H1 (cell line): ENCODE measurements around the gene SBF2. TPM values are rescaled to one million over a fixed set of nuclear protein-coding genes. Genes with fewer than 3 reads are reported as not detected.

ENCODE experiments used
- CTCF ChIA-PET: fragments of 300-600 bp; sonication (Branson Sonifier 250); formaldehyde crosslinking; loops from one replicate; lab custom pipeline; 2021; ENCODE audit not compliant: partially characterized antibody; lab: Charles Lee
- POLR2A ChIA-PET: fragments of 300-600 bp; sonication (Branson Sonifier 250); formaldehyde crosslinking; loops from one replicate; lab custom pipeline; 2021; ENCODE audit warnings: inconsistent platforms; ENCODE audit not compliant: partially characterized antibody; lab: Charles Lee
- DNase-seq, 2 experiments: peaks; one replicate each; pipeline versions ENCODE4 v3.0.0 to v3.0.0-alpha.2; 2010 to 2022; ENCODE audit warnings: low spot score in 2 of 2, low read depth in 1 of 2, mixed read lengths in 1 of 2
- FAIRE-seq: peaks from 2 replicates; lab custom pipeline; 2011; peaks lifted over from hg19 to GRCh38; lab: Jason Lieb, UNC
- H2AFZ ChIP-seq: 2 replicates; pipeline ENCODE4 v1.8.1; 2012; ENCODE audit warnings: low read length, inconsistent platforms
- H2AK5ac ChIP-seq: 2 replicates; pipeline ENCODE4 v1.6.1; 2013; ENCODE audit warnings: low read depth, low read length
- H2BK120ac ChIP-seq: replicated peaks from 2 replicates; pipeline ENCODE3; 2013; ENCODE audit warnings: low read depth, low read length, inconsistent platforms
- H2BK12ac ChIP-seq: 2 replicates; pipeline ENCODE4 v1.6.1; 2013; ENCODE audit warnings: low read depth, low read length
- H2BK15ac ChIP-seq: 2 replicates; pipeline ENCODE4 v1.6.1; 2013; ENCODE audit warnings: low read length
- H2BK20ac ChIP-seq: 2 replicates; pipeline ENCODE4 v1.6.1; 2013; ENCODE audit warnings: low read length
- H2BK5ac ChIP-seq: 2 replicates; pipeline ENCODE4 v1.6.1; 2013; ENCODE audit warnings: low read depth, low read length
- H3K14ac ChIP-seq: 2 replicates; pipeline ENCODE4 v1.6.1; 2013; ENCODE audit warnings: inconsistent platforms; ENCODE audit not compliant: insufficient read length
- H3K18ac ChIP-seq: 2 replicates; pipeline ENCODE4 v1.6.1; 2013; ENCODE audit warnings: low read length; ENCODE audit errors: extremely low read depth
- H3K23ac ChIP-seq: 2 replicates; pipeline ENCODE4 v1.6.1; 2013; ENCODE audit warnings: inconsistent platforms; ENCODE audit not compliant: insufficient read length
- H3K23me2 ChIP-seq: 2 replicates; pipeline ENCODE4 v1.6.1; 2013; ENCODE audit warnings: low read depth, low read length
- H3K27ac ChIP-seq: 2 replicates; pipeline ENCODE4 v1.6.1; 2011; ENCODE audit warnings: low read depth, low read length, inconsistent platforms
- H3K27me3 ChIP-seq, 4 experiments: replicated peaks in 1 of 4; 1 replicate in 1 of 4; 2 replicates in 3 of 4; pipeline versions ENCODE4 v1.6.1 to v1.8.1; 2011 to 2013; ENCODE audit warnings: low read length in 3 of 4, mild to moderate bottlenecking in 3 of 4, inconsistent platforms in 2 of 4, mixed read lengths in 2 of 4, moderate library complexity in 1 of 4; ENCODE audit not compliant: control insufficient read depth in 3 of 4, insufficient read depth in 3 of 4; ENCODE audit errors: extremely low read depth in 1 of 4
- H3K36me3 ChIP-seq, 4 experiments: 2 replicates each; pipeline versions ENCODE4 v1.6.1 to v1.8.1; 2011 to 2013; ENCODE audit warnings: mild to moderate bottlenecking in 4 of 4, low read length in 3 of 4, moderate library complexity in 2 of 4, control low read depth in 1 of 4, inconsistent platforms in 1 of 4; ENCODE audit not compliant: insufficient read depth in 4 of 4, control insufficient read depth in 2 of 4
- H3K4ac ChIP-seq: replicated peaks from 2 replicates; pipeline ENCODE3; 2013; ENCODE audit warnings: low read length, low read depth, mixed read lengths, inconsistent platforms; ENCODE audit not compliant: insufficient read length
- H3K4me1 ChIP-seq, 4 experiments: replicated peaks in 1 of 4; 1 replicate in 1 of 4; 2 replicates in 3 of 4; pipeline versions ENCODE4 v1.6.1 to v1.8.1; 2011 to 2013; ENCODE audit warnings: low read length in 3 of 4, inconsistent platforms in 2 of 4, mixed read lengths in 1 of 4; ENCODE audit not compliant: insufficient read depth in 4 of 4, control insufficient read depth in 3 of 4
- H3K4me2 ChIP-seq, 2 experiments: 2 replicates each; pipeline versions ENCODE4 v1.6.1 to v1.8.1; 2011 to 2013; ENCODE audit warnings: low read depth in 2 of 2, low read length in 2 of 2, control low read depth in 1 of 2, inconsistent platforms in 1 of 2, mild to moderate bottlenecking in 1 of 2; ENCODE audit not compliant: insufficient read depth in 1 of 2
- H3K4me3 ChIP-seq, 4 experiments: fragments of 200-600, 300-600 bp in 1 of 4; sonication (generic), shearing (Covaris generic), sonication (Bioruptor Twin) in 1 of 4; 2 replicates each; pipeline versions ENCODE4 v1.5.1 to v1.8.1; 2011 to 2016; ENCODE audit warnings: low read length in 4 of 4, low read depth in 3 of 4, control low read depth in 2 of 4, inconsistent platforms in 2 of 4, mild to moderate bottlenecking in 2 of 4, mixed read lengths in 1 of 4, moderate library complexity in 1 of 4; ENCODE audit not compliant: insufficient read depth in 2 of 4; ENCODE audit errors: extremely low read depth in 1 of 4
- H3K56ac ChIP-seq: replicated peaks from 2 replicates; pipeline ENCODE3; 2013; ENCODE audit warnings: low read depth, mild to moderate bottlenecking, mixed read lengths, low read length, inconsistent platforms; ENCODE audit not compliant: insufficient read length
- H3K79me1 ChIP-seq: 2 replicates; pipeline ENCODE4 v1.6.1; 2013; ENCODE audit warnings: low read depth, low read length, control low read depth
- H3K79me2 ChIP-seq, 2 experiments: 2 replicates each; pipeline versions ENCODE4 v1.6.1 to v1.8.1; 2012 to 2013; ENCODE audit warnings: low read length in 2 of 2, mild to moderate bottlenecking in 2 of 2, inconsistent platforms in 1 of 2; ENCODE audit not compliant: insufficient read depth in 2 of 2, control insufficient read depth in 1 of 2
- H3K9ac ChIP-seq, 4 experiments: replicated peaks in 1 of 4; 1 replicate in 1 of 4; 2 replicates in 3 of 4; pipeline versions ENCODE4 v1.6.1 to v1.8.1; 2011 to 2013; ENCODE audit warnings: low read depth in 3 of 4, low read length in 3 of 4, control low read depth in 2 of 4, mild to moderate bottlenecking in 2 of 4, moderate library complexity in 2 of 4, inconsistent platforms in 1 of 4; ENCODE audit errors: extremely low read depth in 1 of 4
- H3K9me3 ChIP-seq, 2 experiments: 2 replicates each; pipeline versions ENCODE4 v1.6.1 to v1.8.1; 2012 to 2013; ENCODE audit warnings: mild to moderate bottlenecking in 2 of 2, moderate library complexity in 2 of 2, control low read depth in 1 of 2, inconsistent platforms in 1 of 2, low read depth in 1 of 2, low read length in 1 of 2, mixed read lengths in 1 of 2; ENCODE audit not compliant: insufficient read depth in 2 of 2
- H4K20me1 ChIP-seq, 2 experiments: replicated peaks in 1 of 2; 2 replicates each; pipeline versions ENCODE3 to v1.8.1; 2011 to 2013; ENCODE audit warnings: inconsistent platforms in 2 of 2, low read length in 2 of 2, mild to moderate bottlenecking in 1 of 2; ENCODE audit not compliant: insufficient read depth in 2 of 2, control insufficient read depth in 1 of 2
- H4K5ac ChIP-seq: 2 replicates; pipeline ENCODE4 v1.6.1; 2013; ENCODE audit warnings: low read length, low read depth, mixed read lengths, inconsistent platforms; ENCODE audit not compliant: insufficient read length
- H4K8ac ChIP-seq: 2 replicates; pipeline ENCODE4 v1.8.0; 2013; ENCODE audit warnings: mild to moderate bottlenecking, moderate library complexity, low read length, inconsistent platforms; ENCODE audit not compliant: insufficient read depth; ENCODE audit errors: extremely low read depth
- H4K91ac ChIP-seq: replicated peaks from 2 replicates; pipeline ENCODE3; 2013; ENCODE audit warnings: low read length, mixed read lengths, inconsistent platforms; ENCODE audit not compliant: insufficient read length
- WGBS, 2 experiments: shearing (Covaris generic) in 1 of 2; methylation state at CpG; one replicate each; pipeline versions ENCODE4 v1.1.6 to v1.1.7; 2013 to 2015; ENCODE audit warnings: low lambda C conversion rate in 2 of 2, mixed read lengths in 2 of 2, inconsistent platforms in 1 of 2, low coverage in 1 of 2, missing lambda C conversion rate in 1 of 2; ENCODE audit not compliant: insufficient replicate concordance in 2 of 2, insufficient coverage in 1 of 2, insufficient read length in 1 of 2; ENCODE audit errors: extremely low coverage in 1 of 2, missing lambda C conversion rate in 1 of 2; 5-methylcytosine and 5-hydroxymethylcytosine counted together
- polyA plus RNA-seq, 7 experiments: library from polyadenylated mRNA; depleted of rRNA in 3 of 7; stranded (reverse) in 5 of 7; unstranded in 2 of 7; fragments of >200 nt in 5 of 7; fragments of 200-250 nt in 2 of 7; gene quantifications; 1 replicate in 5 of 7; 2 replicates in 1 of 7; 4 replicates in 1 of 7; pipeline versions ENCODE4 v1.2.1 to v1.2.3, GENCODE V29; 2011 to 2013; ENCODE audit warnings: missing spikeins in 2 of 7, mixed read lengths in 2 of 7
- total RNA-seq: library from RNA; stranded (reverse); fragmentation: NEBNext Ultra II Directional; extraction: Animal tissue kit (Norgen Biotek cat#: 25700); gene quantifications from 2 replicates; pipeline ENCODE4 v1.2.1, GENCODE V29; 2021

The SBF2 gene
- total and polyA plus RNA-seq, 2 of the 8 experiments (the other 6 are each of a cell fraction or from before 2014, with no cell fraction given): 36.7 to 50.5 TPM

DNA sequence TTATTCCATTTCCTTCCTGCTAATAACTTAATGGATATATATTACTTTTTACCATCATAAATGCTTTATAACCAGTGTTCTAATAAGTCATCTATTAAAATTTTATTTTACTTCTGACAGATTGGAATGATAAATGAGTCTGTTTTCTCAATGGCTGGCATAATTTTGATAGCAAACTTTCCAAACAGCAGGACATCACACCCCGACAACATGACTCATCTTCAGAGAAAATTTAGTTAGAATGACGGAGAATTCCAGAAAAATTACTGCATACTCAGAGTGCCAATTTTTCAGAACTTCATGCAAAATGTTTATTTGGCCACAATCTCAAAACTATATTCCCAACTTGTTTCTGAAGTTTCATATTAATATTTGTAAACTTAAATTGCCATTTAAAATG lies 455.8 kb downstream of the SBF2 start:
- Histone ChIP-seq H3K79me1 (no peaks in the 10 kb centered on the region), H3K4ac (no peak overlapping the region), H3K23ac (no peak overlapping the region), H3K23me2 (no peaks in the 10 kb centered on the region), H3K18ac (no peak overlapping the region), H3K9ac (no peak overlapping the region), H3K14ac (no peak overlapping the region), H3K56ac (no peak overlapping the region), H2BK120ac (no peak overlapping the region), H2BK20ac (no peak overlapping the region), H3K27ac (no peak overlapping the region), H3K79me2 (no peaks in the 10 kb centered on the region), H3K4me2 (no peak overlapping the region), H3K4me3 (no peak overlapping the region), H4K20me1 (no peaks in the 10 kb centered on the region), H2BK12ac (no peak overlapping the region), H4K91ac (no peak overlapping the region), H4K5ac (peak overlapping the region; percentile 18), H2BK15ac (no peak overlapping the region), H2BK5ac (no peak overlapping the region), H3K9me3 (no peaks in the 10 kb centered on the region), H3K36me3 (no peaks in the 10 kb centered on the region; a peak in 1 of 8 replicates), H2AK5ac (no peak overlapping the region), H2AFZ (no peak overlapping the region), H3K4me1 (peaks cover 0 to 8% (median 5%) of the 10 kb centered on the region in 4 experiments; a peak in 3 of 7 replicates), H3K27me3 (no peaks in the 10 kb centered on the region), H4K8ac (no peak overlapping the region)
- ChIA-PET POLR2A (no interaction called here), CTCF (interaction anchor here (0.6 to 1.8 kb wide), 2 partner anchors 135 to 259 kb away, joined by 4 to 5 read pairs; no protein-coding TSS in a partner anchor)
- DNase-seq: no peak
- 91% methylated on average over 2 of the region's 2 CpGs; no CpG with 5 or more reads in 1 of the 2 experiments for WGBS, 2 experiments
- no peak for FAIRE-seq
